Trophoblast cell (in vitro differentiated cells and primary cell): ENCODE results near the gene SAMD3. TPM values are rescaled to one million over a fixed set of nuclear protein-coding genes. Genes with fewer than 3 reads are reported as not detected.
"Not testable (repeated sequence)": the region's sequence is repeated elsewhere in the genome, so short reads cannot be mapped to it uniquely, and the experiment has no call there.

Source experiments
- DNase-seq, 2 donors: peaks; one replicate each; pipeline ENCODE4 v3.0.0-alpha.2; 2016
- H2AFZ ChIP-seq: 2 replicates; pipeline ENCODE4 v1.6.1; 2013; ENCODE audit warnings: low read length, moderate library complexity, mild to moderate bottlenecking; ENCODE audit not compliant: insufficient read depth, poor library complexity
- H2AK5ac ChIP-seq: 2 replicates; pipeline ENCODE4 v1.6.1; 2013; ENCODE audit warnings: mild to moderate bottlenecking, low read length
- H2BK120ac ChIP-seq: 2 replicates; pipeline ENCODE4 v1.6.1; 2013; ENCODE audit warnings: low read length, mild to moderate bottlenecking, moderate library complexity; ENCODE audit not compliant: insufficient read depth, poor library complexity
- H2BK12ac ChIP-seq: 2 replicates; pipeline ENCODE4 v1.6.1; 2013; ENCODE audit warnings: mild to moderate bottlenecking, low read length, moderate library complexity
- H2BK5ac ChIP-seq: 2 replicates; pipeline ENCODE4 v1.6.1; 2013; ENCODE audit warnings: low read length, low read depth, moderate library complexity, mild to moderate bottlenecking; ENCODE audit not compliant: poor library complexity
- H3K14ac ChIP-seq: 2 replicates; pipeline ENCODE4 v1.6.1; 2013; ENCODE audit warnings: mild to moderate bottlenecking, low read length
- H3K18ac ChIP-seq: 2 replicates; pipeline ENCODE4 v1.6.1; 2013; ENCODE audit warnings: mild to moderate bottlenecking, low read length
- H3K23ac ChIP-seq: 2 replicates; pipeline ENCODE4 v1.6.1; 2013; ENCODE audit warnings: low read length
- H3K27ac ChIP-seq: 2 replicates; pipeline ENCODE4 v1.5.1; 2013; ENCODE audit warnings: low read depth, mild to moderate bottlenecking, inconsistent platforms, low read length, moderate library complexity
- H3K27me3 ChIP-seq: 2 replicates; pipeline ENCODE4 v1.6.1; 2013; ENCODE audit warnings: inconsistent platforms, mild to moderate bottlenecking, low read length, moderate library complexity; ENCODE audit not compliant: insufficient read depth
- H3K36me3 ChIP-seq, 2 experiments: 1 replicate in 1 of 2; 2 replicates in 1 of 2; pipeline ENCODE4 v1.6.1; 2013; ENCODE audit warnings: low read length in 2 of 2, mild to moderate bottlenecking in 2 of 2, moderate library complexity in 1 of 2; ENCODE audit not compliant: insufficient read depth in 2 of 2, control insufficient read depth in 1 of 2
- H3K4ac ChIP-seq: 2 replicates; pipeline ENCODE4 v1.6.1; 2013; ENCODE audit warnings: low read depth, mild to moderate bottlenecking, low read length, moderate library complexity
- H3K4me1 ChIP-seq, 2 experiments: 1 replicate in 1 of 2; 2 replicates in 1 of 2; pipeline ENCODE4 v1.6.1; 2013; ENCODE audit warnings: low read length in 2 of 2, mild to moderate bottlenecking in 2 of 2, moderate library complexity in 1 of 2; ENCODE audit not compliant: insufficient read depth in 2 of 2, control insufficient read depth in 1 of 2
- H3K4me2 ChIP-seq: 2 replicates; pipeline ENCODE4 v1.6.1; 2013; ENCODE audit warnings: inconsistent platforms, mild to moderate bottlenecking, low read length, moderate library complexity
- H3K4me3 ChIP-seq: 2 replicates; pipeline ENCODE4 v1.5.1; 2013; ENCODE audit warnings: mild to moderate bottlenecking, low read depth, low read length, inconsistent platforms
- H3K79me1 ChIP-seq: one replicate; pipeline ENCODE4 v1.6.1; 2013; ENCODE audit warnings: low read length
- H3K79me2 ChIP-seq: 2 replicates; pipeline ENCODE4 v1.6.1; 2013; ENCODE audit warnings: low read length, mild to moderate bottlenecking; ENCODE audit not compliant: control insufficient read depth, insufficient read depth, poor library complexity
- H3K9ac ChIP-seq: 2 replicates; pipeline ENCODE4 v1.6.1; 2013; ENCODE audit warnings: mild to moderate bottlenecking, low read length
- H3K9me3 ChIP-seq: 2 replicates; pipeline ENCODE4 v1.6.1; 2013; ENCODE audit warnings: low read depth, mild to moderate bottlenecking, control low read depth, inconsistent platforms, low read length; ENCODE audit not compliant: insufficient read depth
- H4K12ac ChIP-seq: 2 replicates; pipeline ENCODE4 v1.6.1; 2013; ENCODE audit warnings: low read depth, mild to moderate bottlenecking, low read length, moderate library complexity
- H4K8ac ChIP-seq: 2 replicates; pipeline ENCODE4 v1.6.1; 2013; ENCODE audit warnings: low read depth, mild to moderate bottlenecking, low read length, moderate library complexity
- H4K91ac ChIP-seq: one replicate; pipeline ENCODE4 v1.6.1; 2013; ENCODE audit warnings: low read depth, mild to moderate bottlenecking, low read length, moderate library complexity
- WGBS: extraction: QIAGEN DNeasy Blood & Tissue Kit; methylation state at CpG from one replicate; pipeline ENCODE4 v1.1.7; 2013; ENCODE audit warnings: missing lambda C conversion rate; ENCODE audit not compliant: insufficient read length, insufficient coverage; ENCODE audit errors: extremely low coverage; 5-methylcytosine and 5-hydroxymethylcytosine counted together
- polyA plus RNA-seq: library from polyadenylated mRNA; stranded (reverse); fragments of 200-250 nt; gene quantifications from 2 replicates; pipeline ENCODE4 v1.2.3, GENCODE V29; 2013

Gene SAMD3
- 0.03 and 0.10 TPM in 2 replicates for polyA plus RNA-seq

DNA sequence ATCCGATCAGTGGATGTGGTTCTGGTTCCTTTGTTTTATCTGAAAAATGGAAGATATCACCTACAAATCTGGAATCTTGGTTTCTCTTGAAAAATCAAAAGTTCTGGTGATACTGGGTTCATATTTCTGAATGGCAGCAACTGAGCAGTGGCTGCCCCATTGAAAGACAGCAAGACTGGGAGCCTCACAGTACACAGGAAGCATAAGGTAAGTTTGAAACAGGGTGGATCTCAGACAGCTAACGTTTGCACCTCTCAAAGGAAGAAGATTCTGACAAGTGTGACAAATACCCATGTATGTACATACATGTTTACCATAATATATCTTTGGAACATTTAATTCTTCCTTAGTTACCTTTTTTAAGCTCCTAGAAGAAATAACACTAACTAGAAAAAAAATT, at the start of gene SAMD3:
Gene SAMD3, minus strand, starts transcription at position 177 of the 400 bp plus-strand sequence. CDS start 7,678 bp downstream, outside the sequence.
- no peak within 1 kb of the TSS for H2BK120ac ChIP-seq
- no peak within 1 kb of the TSS for H4K8ac ChIP-seq
- H4K91ac ChIP-seq = no peak within 1 kb of the TSS
- no peaks in the 10 kb centered on the region for H3K79me2 ChIP-seq
- no peak within 1 kb of the TSS for H2AK5ac ChIP-seq
- H3K9ac ChIP-seq = no peak within 1 kb of the TSS
- no peak within 1 kb of the TSS for H4K12ac ChIP-seq
- no peaks in the 10 kb centered on the region for H3K27me3 ChIP-seq
- no peak within 1 kb of the TSS for H3K14ac ChIP-seq
- no peaks in the 10 kb centered on the region for H3K36me3 ChIP-seq
- H3K18ac ChIP-seq = no peak within 1 kb of the TSS
- WGBS = no CpG with 5 or more reads among the region's 2 CpGs
- H3K4me3 ChIP-seq = no peak within 1 kb of the TSS
- no peaks in the 10 kb centered on the region for H3K4me1 ChIP-seq
- no peak for DNase-seq
- no peak within 1 kb of the TSS for H2BK5ac ChIP-seq
- no peak within 1 kb of the TSS for H3K23ac ChIP-seq
- H2BK12ac ChIP-seq = no peak within 1 kb of the TSS
- H3K79me1 ChIP-seq = no peaks in the 10 kb centered on the region
- no peak within 1 kb of the TSS for H2AFZ ChIP-seq
- peaks cover 3% of the 10 kb centered on the region for H3K9me3 ChIP-seq
- no peak within 1 kb of the TSS for H3K27ac ChIP-seq
- H3K4ac ChIP-seq = no peak within 1 kb of the TSS
- no peak within 1 kb of the TSS for H3K4me2 ChIP-seq

- H2BK5ac ChIP-seq = no peak overlapping the region
- no peak overlapping the region for H3K9ac ChIP-seq
- DNase-seq = no peak
- H3K18ac ChIP-seq = no peak overlapping the region
- no peaks in the 10 kb centered on the region for H3K79me1 ChIP-seq
- no peak overlapping the region for H2BK12ac ChIP-seq
- WGBS = no CpG with 5 or more reads among the region's 3 CpGs
- no peaks in the 10 kb centered on the region for H3K4me1 ChIP-seq
- no peaks in the 10 kb centered on the region for H3K9me3 ChIP-seq
- H3K27me3 ChIP-seq = no peaks in the 10 kb centered on the region
- no peak overlapping the region for H3K4me2 ChIP-seq
- H4K12ac ChIP-seq = no peak overlapping the region
- no peak overlapping the region for H4K91ac ChIP-seq
- no peak overlapping the region for H3K4ac ChIP-seq
- no peak overlapping the region for H2AFZ ChIP-seq
- peaks cover 0 to 2% of the 10 kb centered on the region in 2 experiments for H3K36me3 ChIP-seq
- H3K14ac ChIP-seq = no peak overlapping the region
- H3K27ac ChIP-seq = no peak overlapping the region
- H3K23ac ChIP-seq = no peak overlapping the region
- H3K79me2 ChIP-seq = no peaks in the 10 kb centered on the region
- H2BK120ac ChIP-seq = no peak overlapping the region
- no peak overlapping the region for H4K8ac ChIP-seq
- H2AK5ac ChIP-seq = no peak overlapping the region
- no peak overlapping the region for H3K4me3 ChIP-seq
Observed at GRCh38 chr6:130269969-130270635, 47.4 kb upstream of the SAMD3 start.

GRCh38 chr6:130265553-130265952, 42.8 kb upstream of the SAMD3 start:
- DNase-seq, H4K12ac ChIP-seq, H3K4me3 ChIP-seq, H4K8ac ChIP-seq, H3K27ac ChIP-seq, H3K23ac ChIP-seq, H2AFZ ChIP-seq, H3K14ac ChIP-seq, H3K18ac ChIP-seq, H3K79me2 ChIP-seq, H3K36me3 ChIP-seq, H3K27me3 ChIP-seq, H2AK5ac ChIP-seq, H2BK120ac ChIP-seq, H3K4me1 ChIP-seq, H4K91ac ChIP-seq, H3K4me2 ChIP-seq, H3K9me3 ChIP-seq, H3K4ac ChIP-seq, H3K9ac ChIP-seq, H2BK12ac ChIP-seq, H2BK5ac ChIP-seq, H3K79me1 ChIP-seq: not testable (repeated sequence)
- no CpG with 5 or more reads among the region's 2 CpGs for WGBS

- Histone ChIP-seq H3K79me2 (no peaks in the 10 kb centered on the region), H3K23ac (no peak overlapping the region), H3K27ac (no peak overlapping the region), H2AFZ (no peak overlapping the region), H3K27me3 (no peaks in the 10 kb centered on the region), H2BK120ac (no peak overlapping the region), H2BK5ac (no peak overlapping the region), H2BK12ac (no peak overlapping the region), H3K79me1 (peaks cover 3% of the 10 kb centered on the region), H4K91ac (no peak overlapping the region), H3K9me3 (peaks cover 6% of the 10 kb centered on the region), H3K4ac (no peak overlapping the region), H3K4me2 (no peak overlapping the region), H4K8ac (no peak overlapping the region), H3K18ac (no peak overlapping the region), H3K4me1 (peaks cover 2% of the 10 kb centered on the region in 2 experiments), H3K9ac (no peak overlapping the region), H3K14ac (no peak overlapping the region), H2AK5ac (no peak overlapping the region), H4K12ac (no peak overlapping the region), H3K36me3 (peaks cover 4% of the 10 kb centered on the region in 2 experiments), H3K4me3 (no peak overlapping the region)
- DNase-seq = no peak
- WGBS = no CpG with 5 or more reads among the region's 2 CpGs
Observed at GRCh38 chr6:130262008-130262407, 39.3 kb upstream of the SAMD3 start.
